ENCODE results near the gene CAPS.

Gene CAPS

DNA sequence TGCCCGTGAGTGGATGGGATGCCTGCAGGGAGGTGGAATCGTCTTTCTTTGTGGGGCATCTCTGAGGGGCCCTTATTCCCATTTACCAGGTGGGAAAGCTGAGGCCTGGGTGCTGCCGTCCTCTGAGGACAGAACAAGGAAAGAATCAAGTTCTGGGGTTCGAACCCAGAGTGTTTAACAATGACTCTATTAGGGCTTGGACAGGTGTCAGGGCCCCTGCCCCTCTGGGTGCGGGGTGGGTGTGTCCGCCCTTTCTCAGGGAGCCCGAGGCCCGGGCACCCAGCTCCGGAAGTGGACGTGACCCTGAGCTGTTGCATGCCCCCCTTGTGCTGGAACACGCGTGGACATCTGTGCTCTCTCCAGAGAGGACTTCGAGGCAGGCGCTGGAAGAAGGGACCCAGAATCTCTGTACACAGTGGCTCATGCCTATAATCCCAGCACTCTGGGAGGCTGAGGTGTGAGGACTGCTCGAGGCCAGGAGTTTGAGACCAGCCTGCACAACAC is 21.2 kb upstream of the CAPS start:
- DNase-seq = no peak

- DNase-seq = no peak
Observed at GRCh38 chr19:5893296-5893903, 20.7 kb upstream of the CAPS start.

- no peak for DNase-seq
Observed at GRCh38 chr19:5893907-5894703, 19.9 kb upstream of the CAPS start.

DNA sequence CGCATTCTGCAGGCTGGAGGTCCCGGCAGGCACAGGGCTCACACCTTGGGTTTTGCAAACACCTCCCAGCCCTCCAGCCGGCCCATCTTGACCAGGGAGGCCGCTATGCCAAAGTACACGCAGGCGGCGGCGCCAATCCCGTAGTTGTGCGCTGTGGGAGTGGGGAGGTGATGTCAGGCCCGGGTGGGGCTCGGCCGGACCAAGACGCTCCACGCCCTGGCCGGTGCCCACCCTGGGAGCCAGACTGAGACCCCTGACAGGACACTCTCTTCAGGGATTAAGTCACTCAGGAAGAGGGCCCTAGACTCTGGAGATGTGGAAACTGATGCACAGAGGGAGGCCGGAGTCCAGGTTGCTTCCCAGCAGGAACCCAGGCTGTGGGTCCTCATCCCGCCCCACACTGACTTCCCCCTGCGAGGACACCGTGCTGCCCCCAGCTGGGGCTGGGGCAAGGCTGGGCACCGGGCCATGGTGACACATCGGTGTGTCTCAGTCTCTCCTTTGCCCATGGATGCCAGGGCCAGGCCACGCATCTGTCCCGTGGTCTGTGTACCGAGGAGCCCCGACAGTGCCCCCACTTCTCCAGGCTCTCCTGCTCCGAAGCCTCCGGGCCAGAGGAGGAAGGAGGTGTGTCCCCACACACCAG is 19.2 kb upstream of the CAPS start:
- DNase-seq = no peak

GRCh38 chr19:5895409-5895808 is 18.6 kb upstream of the CAPS start:
- no peak for DNase-seq

- DNase-seq = no peak
Observed at GRCh38 chr19:5895890-5896289, 18.2 kb upstream of the CAPS start.

DNA sequence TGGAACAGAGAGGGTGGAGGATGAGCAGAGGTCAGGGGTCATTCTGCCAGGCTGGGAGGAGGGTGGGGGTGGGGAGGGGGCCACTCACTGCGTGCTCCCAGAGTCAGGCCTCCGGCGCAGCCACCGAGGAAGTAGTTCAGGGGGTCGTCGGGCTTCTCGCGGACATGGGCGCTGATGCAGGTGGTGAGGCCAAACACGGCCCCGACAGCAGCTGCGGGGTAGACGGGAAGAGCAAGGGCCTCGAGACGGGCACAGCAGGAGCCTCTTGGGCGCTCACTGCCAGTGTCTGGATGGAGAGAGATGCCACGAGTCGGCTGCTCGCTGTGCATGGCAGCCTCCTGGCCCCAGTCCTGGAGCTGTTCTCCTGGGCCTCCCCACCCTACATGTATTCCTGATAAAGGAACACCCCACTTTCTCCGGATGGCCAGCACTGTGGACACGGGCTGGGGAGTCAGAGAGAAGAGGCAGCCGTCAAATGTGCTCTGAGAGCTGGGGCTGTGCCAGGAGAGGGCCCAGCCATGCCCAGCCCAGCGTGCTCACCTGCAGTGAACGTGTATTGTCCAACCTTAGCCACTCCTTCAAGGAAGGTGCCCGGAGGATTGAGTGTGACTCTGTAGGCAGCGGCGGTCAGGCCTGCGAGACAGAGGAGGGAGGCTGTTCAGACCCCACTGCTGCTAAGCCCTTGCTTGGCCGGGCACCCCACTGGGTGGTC is 17.5 kb upstream of the CAPS start:
- no peak for DNase-seq

GRCh38 chr19:5897189-5897969 is 16.7 kb upstream of the CAPS start:
- no peak for DNase-seq

DNA sequence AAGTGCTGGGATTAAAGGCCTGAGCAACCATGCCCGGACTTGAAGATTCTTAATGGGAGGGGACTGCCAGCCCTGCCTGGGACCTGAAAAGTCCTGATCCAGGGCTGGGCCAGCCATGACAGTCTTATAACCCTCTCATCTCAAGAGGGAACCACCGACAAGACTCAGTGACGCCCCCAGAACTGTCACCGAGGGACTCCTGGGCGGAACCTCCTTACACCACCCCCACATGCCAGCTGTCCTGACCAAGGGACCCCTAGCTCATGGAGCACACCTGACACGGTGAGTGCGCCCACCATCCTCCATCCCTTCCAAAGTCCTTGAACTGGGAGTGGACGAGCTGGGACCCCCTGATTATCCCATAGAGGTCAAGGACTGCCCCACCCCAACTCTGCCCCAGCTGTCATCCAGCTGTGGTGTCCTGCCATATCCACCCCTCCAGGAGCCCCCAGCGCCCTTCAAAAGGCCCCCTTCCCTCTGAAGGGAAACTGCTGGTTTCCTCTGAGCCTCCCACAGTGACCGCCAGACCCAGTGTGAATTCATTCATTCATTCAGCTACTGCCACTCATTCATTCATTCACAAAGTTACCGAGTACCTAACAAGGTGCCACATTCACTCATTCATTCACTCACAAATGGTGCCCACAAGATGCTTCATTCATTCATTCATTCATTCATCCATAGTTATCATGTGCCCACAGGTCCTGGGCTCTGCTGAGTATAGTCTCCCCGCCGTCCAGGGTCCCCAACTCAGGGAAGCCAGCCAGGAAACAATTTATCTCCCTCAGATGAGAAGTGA is 14.1 kb upstream of the CAPS start:
- no peak for DNase-seq

DNA sequence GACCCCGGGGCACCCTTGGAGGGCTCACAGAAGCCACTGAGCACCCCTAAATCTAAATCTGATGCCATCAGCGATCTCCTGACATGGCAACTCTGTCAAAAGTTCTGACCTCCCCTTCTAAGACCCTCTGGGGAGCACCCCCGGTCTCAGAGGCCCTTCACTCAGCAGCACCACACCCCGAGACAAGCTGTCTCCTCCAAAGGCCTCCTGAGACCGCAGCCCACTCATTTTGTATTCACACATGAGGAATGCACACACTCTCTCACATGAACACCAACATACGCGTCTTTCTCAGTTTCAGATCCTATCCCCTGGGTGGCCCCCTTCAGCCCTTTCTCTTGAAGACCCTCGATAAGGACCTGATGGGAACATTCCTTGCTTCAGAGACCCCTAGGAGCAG is 13.1 kb upstream of the CAPS start:
- DNase-seq = no peak

DNA sequence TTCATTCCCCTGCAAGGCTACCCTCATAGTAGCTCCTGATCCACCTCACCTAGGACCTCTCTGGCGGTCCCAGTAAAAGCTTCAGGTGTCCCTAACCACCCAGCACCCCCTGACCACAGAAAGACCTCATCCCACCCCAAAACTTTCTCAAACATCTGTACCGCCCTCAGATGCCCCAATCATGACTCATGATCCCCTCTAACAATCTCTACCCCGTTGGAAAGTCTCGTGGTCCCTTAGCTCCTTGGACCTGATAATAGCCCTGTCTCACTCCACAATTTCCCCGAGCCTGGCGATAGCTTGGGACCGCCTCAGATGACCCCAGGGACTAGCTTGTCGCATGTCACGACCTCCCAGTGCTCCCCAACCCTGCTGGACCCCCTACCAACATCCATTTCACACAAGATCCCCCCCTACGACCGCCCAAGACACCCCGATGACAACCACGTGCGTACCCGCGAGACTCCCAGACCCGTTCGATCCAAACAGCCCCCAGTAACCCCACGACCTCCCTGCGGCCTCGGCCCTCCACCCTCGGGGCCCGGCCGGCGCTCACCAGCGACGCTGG is 10.9 kb upstream of the CAPS start:
- peak; percentile 16 for DNase-seq

- DNase-seq = peak; percentile 98
Observed at GRCh38 chr19:5903624-5904351, 10.3 kb upstream of the CAPS start, which contains the start of gene NDUFA11. TSS of gene NDUFA11 (minus strand) at chr19:5903790. CDS start at chr19:5903708, 82 bp downstream.

DNA sequence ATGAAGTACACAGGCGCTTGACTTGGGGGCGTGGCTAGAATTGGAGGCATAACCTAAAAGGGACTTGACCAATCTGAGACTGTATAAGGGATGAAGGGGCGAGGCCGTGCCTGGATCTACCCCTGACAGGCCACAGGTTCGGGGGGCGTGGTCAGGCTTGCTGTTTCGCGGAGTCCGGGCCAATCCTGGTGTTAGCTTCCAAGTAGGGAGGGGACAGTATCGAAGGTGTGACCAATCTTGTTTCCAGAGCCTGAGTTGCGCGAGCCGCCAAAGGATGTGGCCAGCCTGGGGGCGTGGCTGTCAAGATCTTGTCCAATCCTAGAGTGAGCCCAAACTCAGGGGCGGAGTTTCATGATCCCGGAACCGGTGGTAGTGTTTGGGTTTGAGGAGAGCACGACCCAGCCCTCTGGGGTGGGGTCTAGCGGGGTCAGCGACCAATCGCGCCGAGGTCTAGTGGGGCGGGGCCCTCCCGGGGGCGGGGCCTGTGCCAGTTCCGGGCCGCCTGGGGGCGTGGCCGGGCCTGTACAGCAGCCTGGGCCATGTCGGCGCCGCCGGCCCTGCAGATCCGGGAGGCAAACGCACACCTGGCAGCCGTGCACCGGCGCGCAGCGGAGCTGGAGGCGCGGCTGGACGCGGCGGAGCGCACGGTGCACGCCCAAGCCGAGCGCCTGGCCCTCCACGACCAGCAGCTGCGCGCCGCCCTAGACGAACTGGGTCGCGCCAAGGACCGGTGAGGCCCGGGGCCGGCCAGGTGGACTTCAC is 9.5 kb upstream of the CAPS start, which contains the start of gene VMAC:
TSS of gene VMAC (plus strand) at position 521 of the 762 bp plus-strand sequence. CDS start at position 540, 19 bp downstream.
- DNase-seq = peak; percentile 100

- DNase-seq = no peak
Observed at GRCh38 chr19:5905114-5905778, 8.8 kb upstream of the CAPS start.

- DNase-seq = peak; percentile 45
Observed at GRCh38 chr19:5907241-5907640, 6.8 kb upstream of the CAPS start.

DNA sequence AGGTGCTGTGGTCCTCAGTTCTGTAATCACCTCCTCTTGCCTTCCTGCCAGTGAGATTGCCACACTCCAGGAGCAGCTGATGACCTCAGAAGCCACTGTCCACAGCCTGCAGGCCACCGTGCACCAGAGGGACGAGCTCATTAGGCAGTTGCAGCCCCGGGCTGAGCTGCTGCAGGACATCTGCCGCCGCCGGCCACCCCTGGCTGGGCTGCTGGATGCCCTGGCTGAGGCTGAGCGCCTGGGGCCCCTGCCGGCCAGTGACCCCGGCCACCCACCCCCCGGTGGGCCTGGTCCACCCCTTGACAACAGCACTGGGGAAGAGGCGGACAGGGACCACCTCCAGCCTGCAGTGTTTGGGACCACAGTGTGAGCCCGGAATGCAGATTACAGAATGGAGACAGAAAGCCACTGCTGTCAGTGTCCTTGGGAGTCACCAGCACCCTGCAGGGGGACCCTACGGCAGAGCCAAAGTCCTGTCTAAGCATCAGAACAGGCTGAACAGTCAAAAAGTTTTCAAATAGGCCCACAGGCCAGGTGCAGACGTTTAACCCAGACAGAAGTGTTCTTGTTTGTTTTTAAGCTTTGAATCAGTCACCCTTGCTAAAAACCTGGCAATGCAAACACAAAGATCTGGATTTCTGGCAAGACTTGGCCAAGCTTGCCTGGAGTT is 5.1 kb upstream of the CAPS start:
- no peak for DNase-seq

DNA sequence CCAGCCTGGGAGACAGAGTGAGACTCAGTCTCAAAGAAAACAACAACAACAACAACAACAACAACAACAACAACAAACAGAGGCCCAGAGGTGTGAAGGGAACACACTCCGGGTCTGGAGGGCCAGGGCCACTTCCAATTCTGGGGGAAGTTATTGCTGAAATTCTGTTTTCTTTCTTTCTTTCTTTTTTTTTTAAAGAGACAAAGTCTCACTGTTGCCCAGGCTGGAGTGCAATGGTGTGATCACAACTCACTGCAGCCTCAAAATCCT is 3.5 kb upstream of the CAPS start:
- no peak for DNase-seq

- no peak for DNase-seq
Observed at GRCh38 chr19:5911366-5911765, 2.7 kb upstream of the CAPS start.

GRCh38 chr19:5914358-5914774 is 312 bp downstream of the CAPS start:
- no peak for DNase-seq
